Inflammatory macrophage treated with lipopolysaccharide for 4 hours (primary cell): ENCODE results near the gene UBASH3A.

Experiments
- DNase-seq: peaks from one replicate; pipeline ENCODE4 v3.0.0-alpha.2; 2020

Gene UBASH3A

DNA sequence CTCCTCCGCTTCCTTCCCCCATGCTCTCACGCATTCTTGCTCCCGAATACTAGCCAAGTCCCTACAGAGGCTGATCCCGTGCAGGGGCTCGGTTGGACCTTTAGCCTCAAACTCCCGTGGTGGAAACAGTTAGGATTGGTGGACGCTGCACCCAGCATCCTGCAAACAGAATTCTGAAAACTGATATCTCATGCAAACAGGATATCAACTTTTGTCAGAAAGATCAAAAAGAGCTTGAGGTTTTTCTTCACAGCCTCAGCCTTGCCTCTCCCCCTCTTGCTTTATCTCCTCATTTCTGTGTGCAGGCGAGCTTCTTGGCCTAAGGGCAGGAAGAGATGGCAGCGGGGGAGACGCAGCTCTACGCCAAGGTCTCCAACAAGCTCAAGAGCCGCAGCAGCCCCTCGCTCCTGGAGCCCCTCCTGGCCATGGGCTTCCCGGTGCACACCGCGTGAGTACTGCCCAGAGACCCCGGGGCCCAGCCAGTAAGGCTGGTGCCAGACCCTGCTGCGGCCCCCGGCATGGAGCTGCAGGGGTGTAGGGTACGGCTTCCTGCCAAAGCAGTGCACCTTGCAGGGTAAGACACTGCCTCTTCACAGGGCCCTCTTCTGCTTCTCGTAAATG lies at the start of gene UBASH3A:
Gene UBASH3A (plus strand): TSS at position 292 of the 621 bp plus-strand sequence. CDS start 44 bp downstream, at position 336.
- DNase-seq = no peak

- DNase-seq = no peak
These were observed 47.7 kb upstream of the UBASH3A start for GRCh38 chr21:42356046-42356445.

DNA sequence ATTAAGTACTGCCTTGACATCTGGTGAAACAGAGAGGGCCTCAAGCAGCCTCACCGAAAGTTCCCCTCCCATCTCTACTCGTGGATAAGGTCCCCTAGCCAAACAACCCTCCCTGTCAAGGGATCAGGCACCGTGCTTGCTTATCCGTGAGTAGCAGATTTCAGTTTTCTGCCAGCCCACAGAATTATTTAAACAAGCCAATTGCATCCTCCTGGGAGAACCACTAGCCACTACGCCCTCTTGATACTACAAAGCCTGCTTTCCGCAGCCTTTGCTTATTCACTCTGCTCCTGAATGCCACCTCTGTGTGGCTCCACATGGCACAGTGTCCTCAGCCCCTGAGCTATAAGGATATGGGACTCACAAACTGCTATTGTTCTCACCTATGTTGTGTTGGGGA lies 47.1 kb upstream of the UBASH3A start:
- no peak for DNase-seq

DNA sequence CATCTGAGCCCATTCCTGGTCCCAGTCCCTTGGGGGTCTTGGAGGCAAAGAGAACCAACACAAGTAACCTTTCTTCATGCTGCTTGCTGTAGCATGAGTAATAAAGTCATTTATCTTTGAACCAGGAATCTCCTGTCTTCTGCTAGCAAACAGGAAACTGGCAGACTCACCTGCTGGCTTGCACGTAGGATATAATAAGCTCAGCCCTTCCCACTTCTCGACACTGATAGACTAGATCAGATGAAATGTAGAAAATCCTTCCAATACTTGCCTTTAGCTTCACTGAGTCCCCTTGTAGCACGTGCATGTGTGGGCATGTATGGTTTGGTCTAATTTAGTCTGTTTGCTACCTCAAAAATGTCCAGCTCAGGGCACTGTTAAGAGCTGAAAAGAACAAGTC lies 46.4 kb upstream of the UBASH3A start:
- DNase-seq = no peak

GRCh38 chr21:42358261-42358660 lies 45.4 kb upstream of the UBASH3A start:
- no peak for DNase-seq

GRCh38 chr21:42358937-42359336 lies 44.8 kb upstream of the UBASH3A start:
- DNase-seq = no peak

DNA sequence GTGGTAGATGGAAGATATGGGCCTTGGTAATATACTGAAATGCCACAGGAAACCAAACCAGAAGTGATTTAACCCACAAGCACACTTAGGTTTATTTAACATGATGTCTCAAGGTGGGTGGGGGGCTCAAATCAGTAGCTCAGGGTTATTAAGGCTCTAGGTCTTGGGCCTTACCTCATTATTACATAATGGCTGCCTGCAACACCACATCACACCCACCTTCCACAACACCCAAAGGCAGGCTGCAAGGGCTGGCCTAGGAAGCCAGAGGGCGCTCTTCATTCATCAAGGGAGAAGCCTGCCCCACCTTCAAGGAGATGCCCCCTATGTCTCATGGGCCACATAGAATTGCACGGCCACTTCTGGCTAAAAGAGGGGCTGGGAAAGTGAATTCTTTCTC lies 43.4 kb upstream of the UBASH3A start:
- peak; percentile 17 for DNase-seq

DNA sequence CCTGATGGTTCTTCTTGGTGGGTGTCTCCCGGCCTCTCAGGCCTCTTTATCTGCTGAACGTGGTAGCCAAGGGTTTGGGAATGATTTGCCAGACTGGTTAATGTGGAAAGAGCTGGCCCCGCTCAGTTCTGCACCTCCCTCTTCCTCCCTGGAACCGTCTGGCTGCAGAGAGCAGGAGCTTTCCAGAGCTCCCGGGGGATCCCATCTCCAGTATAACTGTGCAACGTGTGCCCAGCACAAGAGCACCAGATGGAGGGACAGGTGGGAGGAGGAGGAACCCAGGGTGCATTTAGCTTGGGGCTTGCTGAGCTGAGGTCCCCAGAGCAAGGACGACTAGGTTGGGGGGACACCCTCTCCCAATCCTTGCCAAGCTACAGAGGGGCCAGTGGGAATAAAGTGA lies 42.4 kb upstream of the UBASH3A start:
- no peak for DNase-seq

GRCh38 chr21:42362198-42362597 lies 41.5 kb upstream of the UBASH3A start:
- DNase-seq = no peak

DNA sequence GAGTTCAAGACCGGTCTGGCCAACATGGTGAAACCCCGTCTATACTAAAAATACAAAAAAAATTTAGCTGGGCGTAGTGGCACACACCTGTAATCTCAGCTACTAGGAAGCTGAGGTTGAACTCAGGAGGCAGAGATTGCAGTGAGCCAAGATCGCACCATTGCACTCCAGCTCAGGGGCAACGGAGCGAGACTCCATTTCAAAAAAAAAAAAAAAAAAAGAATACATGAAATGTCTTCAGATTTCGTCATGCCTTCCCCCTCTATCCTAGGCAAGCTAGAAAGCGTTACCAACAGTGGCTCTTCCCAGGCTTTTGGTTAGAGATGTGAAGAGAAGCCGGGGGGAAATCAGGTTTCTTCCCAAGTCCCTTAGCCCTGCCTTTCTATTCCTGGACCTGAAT lies 41.0 kb upstream of the UBASH3A start:
- no peak for DNase-seq

- no peak for DNase-seq
These were observed 40.4 kb upstream of the UBASH3A start for GRCh38 chr21:42363312-42363711.

DNA sequence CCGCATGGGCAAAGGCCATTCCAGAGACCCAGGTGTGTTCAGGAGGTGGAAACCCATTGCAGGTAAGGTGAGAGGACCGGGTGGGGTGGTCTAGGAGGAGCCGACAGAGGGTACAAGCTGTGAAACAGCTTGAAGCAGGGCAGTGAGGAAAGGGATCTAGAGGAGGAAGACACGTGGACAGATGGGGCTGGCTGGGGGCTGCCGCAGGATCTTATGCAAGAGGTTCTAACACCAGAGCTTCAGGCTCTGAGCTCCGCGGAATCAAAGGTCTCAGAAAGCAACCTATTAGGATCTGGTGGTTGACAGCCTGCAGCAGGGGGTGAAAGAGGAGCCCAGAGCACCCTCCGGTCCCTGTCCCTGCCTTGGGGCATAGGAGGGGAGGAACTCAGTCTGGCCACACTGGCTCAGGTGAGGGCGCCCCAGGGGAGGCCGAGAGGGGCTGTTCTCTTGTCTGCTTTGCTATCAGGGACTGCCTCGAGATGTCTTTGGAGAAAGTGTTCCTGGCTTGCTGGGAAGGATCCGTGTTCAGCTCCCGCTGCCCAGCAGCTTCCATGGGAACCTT lies 39.3 kb upstream of the UBASH3A start:
- DNase-seq = no peak

DNA sequence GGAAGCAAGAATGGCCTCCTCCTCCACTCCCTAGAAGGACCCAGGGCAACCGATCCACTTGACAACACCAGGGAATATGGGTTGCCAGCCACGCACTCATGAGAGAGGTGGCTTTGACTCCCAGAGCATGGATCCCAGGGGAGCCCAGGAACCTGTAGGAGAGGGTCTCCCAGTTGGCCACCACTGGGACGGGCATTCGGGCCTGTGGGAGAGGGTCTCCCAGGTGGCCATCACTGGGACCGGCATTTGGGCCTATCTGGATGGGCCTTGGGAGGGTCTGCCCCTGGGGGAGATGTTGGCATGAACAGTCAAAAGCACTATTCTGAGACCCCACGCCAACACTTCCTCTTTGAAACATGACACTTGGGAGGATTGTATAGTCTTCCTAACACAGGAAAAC lies 37.9 kb upstream of the UBASH3A start:
- DNase-seq = no peak

DNA sequence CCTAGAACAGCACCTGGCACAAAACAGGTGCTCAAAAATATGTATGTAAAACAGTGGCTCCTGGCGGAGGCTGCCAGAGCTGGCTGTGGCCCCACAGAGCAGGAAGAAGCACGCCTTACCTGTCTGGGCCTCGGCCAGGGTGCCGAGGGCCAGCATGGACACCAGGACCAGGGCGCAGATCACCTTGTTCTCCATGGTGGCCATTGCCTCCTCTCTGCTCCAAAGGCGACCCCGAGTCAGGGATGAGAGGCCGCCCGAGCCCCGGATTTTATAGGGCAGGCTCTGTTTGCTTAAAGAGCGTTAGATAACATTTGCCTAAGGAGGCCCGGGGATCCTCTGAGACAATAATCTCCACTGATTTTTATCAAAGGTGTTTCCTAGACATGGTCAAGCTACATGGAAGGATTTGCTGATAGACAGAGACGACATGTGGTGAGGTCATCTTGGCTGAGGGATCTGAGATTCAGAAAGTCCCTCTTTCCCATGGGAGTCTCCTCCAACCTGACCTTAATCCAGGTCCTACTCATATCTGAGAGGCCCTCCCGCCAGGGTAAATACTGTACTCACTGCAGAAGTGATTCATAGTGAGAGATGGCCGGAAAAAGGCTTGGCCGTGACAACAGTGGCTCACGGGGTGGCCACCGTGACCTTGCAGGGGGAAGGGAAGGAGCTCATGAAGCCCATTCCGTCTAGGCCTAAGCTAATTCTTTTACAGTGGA lies 37.3 kb upstream of the UBASH3A start, which contains the start of gene TFF1:
Gene TFF1 (minus strand): TSS at position 244 of the 719 bp plus-strand sequence. CDS start 40 bp downstream, at position 204.
- no peak for DNase-seq

- DNase-seq = no peak
These were observed 36.1 kb upstream of the UBASH3A start for GRCh38 chr21:42367367-42368165.

DNA sequence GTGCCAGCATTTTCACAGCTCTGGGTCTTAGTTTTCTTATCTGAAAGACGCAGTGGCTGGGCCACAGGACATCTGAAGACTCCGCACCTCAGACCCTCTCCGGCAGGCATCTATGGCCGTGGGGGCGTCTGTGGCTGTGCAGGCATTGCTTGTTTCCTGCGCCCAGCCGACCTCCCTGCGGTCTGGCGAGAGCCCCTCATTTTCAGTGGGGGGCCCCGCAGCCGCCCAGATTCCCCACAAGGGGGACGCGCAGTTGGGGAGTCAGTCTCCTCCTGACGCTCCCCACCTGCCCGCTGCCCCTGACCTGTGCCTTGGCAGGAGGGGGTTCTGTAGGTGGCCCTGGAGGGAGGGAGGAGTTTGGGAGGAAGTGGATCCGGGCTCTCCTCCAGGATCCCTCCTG lies 33.9 kb upstream of the UBASH3A start:
- no peak for DNase-seq

- no peak for DNase-seq
These were observed 32.6 kb upstream of the UBASH3A start for GRCh38 chr21:42370894-42371654.

GRCh38 chr21:42373196-42373907 lies 30.4 kb upstream of the UBASH3A start:
- no peak for DNase-seq

- no peak for DNase-seq
These were observed 29.7 kb upstream of the UBASH3A start for GRCh38 chr21:42373908-42374455.

DNA sequence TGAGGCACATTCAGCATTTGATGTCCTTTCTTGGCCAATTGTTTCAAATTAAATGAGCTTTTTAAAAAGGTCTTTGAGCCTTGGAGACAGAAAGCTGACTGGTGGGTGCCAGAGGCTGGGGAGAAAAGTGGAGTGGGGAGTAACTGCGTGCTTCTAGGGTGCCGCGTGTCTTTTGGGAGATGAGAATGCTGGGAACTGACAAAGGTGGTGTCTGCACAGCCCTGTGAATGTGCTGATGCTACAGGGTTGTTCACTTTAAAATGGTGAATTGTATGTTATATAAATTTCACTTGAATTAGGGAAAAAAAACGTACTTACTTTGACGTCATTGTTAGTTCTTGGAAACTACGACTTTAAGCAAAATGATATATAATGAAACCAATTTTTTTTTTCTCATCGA lies 29.2 kb upstream of the UBASH3A start:
- no peak for DNase-seq

- DNase-seq = no peak
These were observed 28.7 kb upstream of the UBASH3A start for GRCh38 chr21:42374864-42375499.
